HG03460 (cell line): ENCODE measurements around the gene VPREB1.
"Not testable (repeated sequence)": the region's sequence is repeated elsewhere in the genome, so short reads cannot be mapped to it uniquely, and the experiment has no call there.

Source experiments
- ATAC-seq: cut with Tn5 transposase; IDR thresholded peaks from one replicate; pipeline ENCODE4 v1.9.1; 2021; ENCODE audit not compliant: unreplicated experiment

The VPREB1 gene

DNA sequence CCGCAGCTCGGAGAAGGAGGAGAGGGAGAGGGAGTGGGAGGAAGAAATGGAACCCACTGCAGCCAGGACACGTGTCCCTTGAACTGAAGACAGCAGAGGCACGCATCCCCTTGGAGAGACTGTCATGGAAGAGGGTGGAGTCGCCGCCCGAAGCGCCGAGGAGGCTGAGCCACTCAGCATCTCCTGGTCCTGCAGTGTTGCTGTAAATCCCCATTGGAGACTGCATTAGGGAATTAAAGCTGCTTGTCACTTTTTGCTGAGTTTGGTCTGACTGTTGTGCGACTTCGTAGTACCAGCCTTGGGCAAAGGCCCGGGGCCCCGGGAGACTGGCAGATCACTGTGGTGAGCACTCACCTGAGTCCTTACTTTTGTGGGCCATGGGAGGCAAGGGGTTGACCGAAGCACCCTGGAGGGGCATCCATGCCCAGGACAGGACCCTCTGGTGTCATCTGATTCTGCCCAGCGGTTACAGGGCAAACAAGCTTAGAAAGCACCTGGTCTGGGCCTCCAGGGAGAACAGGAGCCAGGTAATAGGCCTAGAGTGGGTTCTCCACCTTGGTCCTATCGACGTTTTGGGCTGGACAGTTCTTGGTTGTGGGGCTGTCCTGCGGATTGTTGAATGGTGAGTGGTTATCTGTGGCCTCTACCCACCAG, 797 bp downstream of the VPREB1 start:
- ATAC-seq = no peak

GRCh38 chr22:22245935-22246525, 1.4 kb downstream of the VPREB1 start:
- no peak for ATAC-seq

- ATAC-seq = no peak
Observed at GRCh38 chr22:22246706-22247105, 2.1 kb downstream of the VPREB1 start.

DNA sequence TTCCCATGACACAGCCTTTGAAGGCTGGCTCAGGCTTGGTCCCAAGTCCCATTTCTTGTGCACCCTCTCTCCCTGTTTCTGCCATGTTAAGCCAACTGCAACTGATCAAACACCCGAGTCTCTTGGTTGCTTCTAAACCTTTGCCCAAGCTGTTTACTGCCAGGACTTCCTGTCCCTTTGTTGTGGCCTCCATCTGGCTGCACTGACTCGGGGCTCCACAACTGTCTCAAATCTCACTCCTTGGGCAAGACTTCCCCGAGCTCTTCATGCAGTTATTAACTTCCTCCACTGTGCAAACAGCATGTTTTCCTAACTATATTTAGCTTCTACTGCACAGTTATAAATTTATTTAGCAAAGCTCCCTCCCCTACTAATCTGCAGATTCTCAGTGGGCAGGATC, 4.3 kb downstream of the VPREB1 start:
- ATAC-seq = no peak

- ATAC-seq = not testable (repeated sequence)
Observed at GRCh38 chr22:22250651-22251050, 6.1 kb downstream of the VPREB1 start.

DNA sequence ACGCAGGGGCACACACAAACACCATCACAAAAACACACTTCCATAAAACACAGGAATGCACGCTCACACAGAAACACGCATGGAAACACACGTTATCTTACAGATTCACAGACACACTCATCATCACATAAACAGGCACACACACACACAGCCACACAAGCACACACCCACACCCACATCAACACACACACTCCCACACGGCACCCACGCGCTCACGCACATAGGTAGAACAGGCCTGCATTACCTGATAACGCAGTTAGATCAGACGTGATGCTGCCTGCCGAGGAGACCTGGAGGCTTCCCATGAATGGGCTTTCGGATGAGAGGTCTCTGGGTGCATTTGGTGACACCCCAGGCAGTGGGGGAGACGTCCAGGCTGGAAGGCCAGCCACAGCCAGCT, 11.5 kb downstream of the VPREB1 start:
- ATAC-seq = not testable (repeated sequence)

DNA sequence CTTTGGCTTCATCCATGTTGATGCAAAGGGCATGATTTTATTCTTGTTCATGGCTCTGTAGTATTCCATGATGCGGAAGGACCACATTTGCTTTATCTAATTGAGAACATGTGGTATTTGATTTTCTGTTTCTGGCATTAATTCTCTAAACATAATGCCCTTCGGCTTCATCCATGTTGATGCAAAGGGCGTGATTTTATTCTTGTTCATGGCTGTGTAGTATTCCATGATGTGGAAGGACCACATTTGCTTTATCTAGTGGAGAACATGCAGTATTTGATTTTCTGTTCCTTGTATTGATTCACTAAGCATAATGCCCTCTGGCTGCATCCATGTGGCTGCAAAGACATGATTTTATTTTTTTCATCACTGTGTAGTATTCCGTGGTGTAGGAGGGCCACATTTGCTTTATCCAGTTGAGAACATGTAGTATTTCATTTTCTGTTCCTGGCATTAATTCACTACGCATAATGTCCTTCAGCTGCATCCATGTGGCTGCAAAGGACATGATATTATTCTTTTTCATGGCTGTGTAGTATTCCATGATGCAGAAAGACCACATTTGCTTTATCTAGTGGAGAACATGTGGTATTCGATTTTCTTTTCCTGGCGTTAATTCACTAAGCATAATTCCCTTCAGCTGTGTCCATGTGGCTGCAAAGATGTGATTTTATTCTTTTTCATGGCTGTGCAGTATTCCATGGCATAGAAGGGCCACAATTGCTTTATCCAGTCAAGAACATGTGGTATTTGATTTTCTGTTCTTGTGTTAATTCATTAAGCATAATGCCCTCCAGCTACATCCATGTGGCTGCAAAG, 14.2 kb downstream of the VPREB1 start:
- not testable (repeated sequence) for ATAC-seq

- ATAC-seq = not testable (repeated sequence)
Observed at GRCh38 chr22:22260169-22260568, 15.6 kb downstream of the VPREB1 start.

DNA sequence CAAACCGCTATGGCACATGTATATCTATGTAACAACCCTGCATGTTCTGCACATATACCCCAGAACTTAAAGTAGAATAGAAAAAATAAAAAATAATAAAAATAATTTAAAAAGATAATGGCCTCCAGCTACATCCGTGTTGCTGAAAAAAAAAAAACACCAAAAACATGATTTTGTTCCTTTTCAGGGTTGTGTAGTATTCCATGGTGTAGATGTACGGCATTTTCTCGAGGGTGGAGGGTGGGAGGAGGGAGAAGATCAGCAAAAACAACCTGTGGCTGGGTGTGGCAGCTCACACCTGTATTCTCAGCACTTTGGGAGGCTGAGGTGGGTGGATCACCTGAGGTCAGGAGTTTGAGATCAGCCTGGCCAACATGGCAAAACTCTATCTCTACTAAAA, 16.0 kb downstream of the VPREB1 start:
- not testable (repeated sequence) for ATAC-seq

DNA sequence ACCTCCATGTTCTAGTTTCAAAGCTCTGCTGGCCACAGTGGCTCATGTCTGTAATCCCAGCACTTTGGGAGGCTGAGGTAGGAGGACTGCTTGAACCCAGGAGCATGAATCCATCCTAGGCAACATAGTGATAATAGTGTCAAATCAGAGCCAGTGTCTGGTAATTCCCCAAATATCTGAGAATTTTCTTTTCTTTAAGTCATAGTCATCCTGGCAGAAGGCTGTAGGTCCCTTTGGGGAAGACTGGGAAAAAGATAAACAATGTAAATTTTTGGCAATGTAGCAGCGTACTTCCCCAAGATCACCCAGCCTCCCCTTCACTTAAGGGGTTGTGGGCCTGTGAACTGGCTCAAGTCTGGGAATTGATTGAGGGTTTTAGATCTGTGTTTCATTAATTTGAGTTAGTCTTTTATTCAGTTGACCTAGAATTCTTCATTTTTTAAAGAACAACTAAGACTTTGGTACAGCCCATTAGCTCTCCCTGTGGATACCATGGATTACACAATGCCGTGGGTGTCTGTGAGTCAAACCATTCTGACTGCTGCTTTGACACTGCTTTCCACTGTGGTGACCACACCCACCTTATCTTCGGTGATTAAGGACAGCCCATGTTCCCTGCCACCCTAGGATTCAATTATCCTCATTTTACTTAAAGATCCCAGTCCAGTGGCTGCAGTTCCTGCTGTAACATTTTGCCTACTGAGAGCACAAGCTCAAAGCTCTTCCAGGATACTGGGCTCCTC, 17.9 kb downstream of the VPREB1 start:
- ATAC-seq = not testable (repeated sequence)

- ATAC-seq = not testable (repeated sequence)
Observed at GRCh38 chr22:22263823-22264222, 19.2 kb downstream of the VPREB1 start.

- ATAC-seq = not testable (repeated sequence)
Observed at GRCh38 chr22:22270036-22270676, 25.6 kb downstream of the VPREB1 start.

- not testable (repeated sequence) for ATAC-seq
Observed at GRCh38 chr22:22277423-22277822, 32.8 kb downstream of the VPREB1 start.

DNA sequence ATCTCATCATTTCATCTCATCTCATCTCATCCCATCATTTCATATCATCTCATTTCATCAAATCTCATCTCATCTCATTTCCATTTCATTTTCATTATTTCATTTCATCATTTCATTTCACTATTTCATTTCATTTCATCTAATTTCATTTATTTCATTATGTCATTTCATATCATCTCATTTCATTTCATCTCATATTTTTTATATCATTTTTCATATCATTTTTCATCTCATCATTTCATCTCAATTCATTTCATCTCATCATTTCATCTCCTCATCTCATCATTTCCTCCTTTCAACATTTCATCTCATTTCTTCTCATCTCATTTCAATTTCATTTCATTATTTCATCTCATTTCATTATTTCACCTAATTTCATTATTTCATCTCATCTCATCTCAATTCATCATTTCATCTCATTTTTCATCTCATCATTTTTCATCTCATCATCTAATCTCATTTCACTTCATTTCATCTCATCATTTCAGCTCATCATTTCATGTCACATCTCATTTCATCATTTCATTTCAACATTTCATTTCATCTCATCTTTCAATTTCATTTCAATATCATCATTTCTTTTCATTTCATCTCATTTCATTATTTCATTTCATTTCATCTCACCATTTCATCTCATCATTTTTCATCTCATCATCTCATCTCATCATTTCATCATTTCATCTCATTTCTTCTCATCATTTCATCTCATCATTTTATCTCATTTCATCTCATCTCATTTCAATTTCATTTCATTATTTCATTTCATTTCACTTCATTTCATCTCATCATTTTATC, 40.6 kb downstream of the VPREB1 start:
- ATAC-seq = not testable (repeated sequence)

DNA sequence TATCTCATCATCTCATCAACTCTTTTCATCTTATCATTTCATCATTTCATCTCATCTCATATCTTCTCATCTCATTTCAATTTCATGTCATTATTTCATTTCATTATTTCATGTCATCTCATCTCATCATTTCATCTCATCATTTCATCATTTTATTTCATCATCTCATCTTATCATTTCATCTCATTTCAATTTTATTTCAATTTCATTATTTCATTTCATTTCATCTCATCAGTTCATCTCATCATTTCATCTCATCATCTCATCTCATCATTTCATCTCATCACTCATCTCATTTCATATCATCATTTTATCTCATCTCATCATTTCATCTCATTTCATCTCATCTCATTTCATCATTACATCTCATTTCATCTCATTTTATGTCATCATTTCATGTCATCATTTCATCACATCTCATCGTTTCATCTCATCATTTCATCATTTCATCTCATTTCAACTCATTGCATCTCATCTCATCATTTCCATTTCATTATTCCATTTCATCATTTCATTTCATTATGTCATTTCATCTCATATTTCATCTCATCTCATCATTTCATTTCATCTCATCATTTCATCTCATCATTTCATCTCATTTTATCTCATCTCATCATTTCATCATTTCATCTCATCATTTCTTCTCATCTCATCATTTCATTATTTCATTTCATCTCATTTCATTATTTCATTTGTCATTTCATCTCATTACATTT, 42.0 kb downstream of the VPREB1 start:
- not testable (repeated sequence) for ATAC-seq

DNA sequence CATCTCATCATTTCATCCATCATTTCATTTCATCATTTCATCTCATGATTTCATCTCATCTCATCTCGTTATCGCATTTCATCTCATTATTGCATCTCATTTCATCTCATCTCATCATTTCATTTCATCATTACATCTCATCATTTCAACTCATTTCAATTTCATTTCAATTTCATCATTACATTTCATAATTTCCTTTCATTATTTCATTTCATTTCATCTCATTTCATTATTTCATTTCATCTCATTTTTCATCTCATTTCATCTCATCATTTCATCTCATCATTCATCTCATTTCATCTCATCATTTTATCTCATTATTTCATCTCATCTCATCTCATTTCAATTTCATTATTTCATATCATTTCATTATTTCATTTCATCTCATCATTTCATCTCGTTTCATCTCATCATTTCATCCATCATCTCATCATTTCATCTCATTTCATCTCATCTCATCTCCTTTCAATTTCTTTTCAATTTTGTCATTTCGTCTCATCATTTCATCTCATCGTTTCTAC, 42.6 kb downstream of the VPREB1 start:
- ATAC-seq = not testable (repeated sequence)

GRCh38 chr22:22289666-22290065, 45.1 kb downstream of the VPREB1 start:
- ATAC-seq = not testable (repeated sequence)

GRCh38 chr22:22291129-22291806, 46.7 kb downstream of the VPREB1 start:
- not testable (repeated sequence) for ATAC-seq
